Thoracic aorta (tissue), 2 donors: ENCODE results near the gene PCARE. TPM values are rescaled to one million over a fixed set of nuclear protein-coding genes. Genes with fewer than 3 reads are reported as not detected.
"Not testable (repeated sequence)": the region's sequence is repeated elsewhere in the genome, so short reads cannot be mapped to it uniquely, and the experiment has no call there.

ENCODE experiments used
- ATAC-seq: fragments of 150-250 bp; one replicate; pipeline ENCODE4 v1.8.0; 2017; ENCODE audit warnings: low read depth; ENCODE audit not compliant: insufficient number of reproducible peaks, low FRiP score
- DNase-seq: peaks from one replicate; pipeline ENCODE4 v3.0.0-alpha.2; 2020; ENCODE audit warnings: low spot score
- H3K27ac ChIP-seq, 2 donors: fragments of 200-600 bp; sonication (generic); 1 replicate in 1 of 2; 2 replicates in 1 of 2; pipeline ENCODE4 v1.5.1; 2016; ENCODE audit warnings: mild to moderate bottlenecking in 2 of 2, moderate library complexity in 2 of 2
- H3K27me3 ChIP-seq: fragments of 200-600 bp; sonication (generic); replicated peaks from 2 replicates; pipeline ENCODE4 v1.6.0; 2016; ENCODE audit warnings: mild to moderate bottlenecking; ENCODE audit not compliant: insufficient read depth
- H3K36me3 ChIP-seq: fragments of 200-600 bp; sonication (generic); one replicate; pipeline ENCODE4 v1.5.1; 2016
- H3K4me1 ChIP-seq, 2 donors: fragments of 200-600 bp; sonication (generic); 1 replicate in 1 of 2; 2 replicates in 1 of 2; pipeline versions ENCODE4 v1.5.1 to v1.6.0; 2016; ENCODE audit warnings: low read depth in 2 of 2, mild to moderate bottlenecking in 1 of 2; ENCODE audit not compliant: control insufficient read depth in 1 of 2
- H3K4me3 ChIP-seq: fragments of 200-600 bp; sonication (generic); 2 replicates; pipeline ENCODE4 v1.5.1; 2016; ENCODE audit warnings: mild to moderate bottlenecking
- H3K9me3 ChIP-seq: fragments of 200-600 bp; sonication (generic); 2 replicates; pipeline ENCODE4 v1.5.1; 2016
- CTCF ChIP-seq: fragments of 200-600 bp; sonication (generic); IDR thresholded peaks from one replicate; pipeline ENCODE4 v1.5.1; 2019; ENCODE audit warnings: antibody characterized with exemption
- total RNA-seq, 2 donors: library from RNA; depleted of rRNA; stranded (reverse); fragments of >200 nt; gene quantifications; one replicate each; pipeline versions ENCODE4 v1.1.0 to v1.2.3, GENCODE V29; 2016

Gene PCARE
- total RNA-seq, 2 donors from 2014 or later, result not detected

GRCh38 chr2:29096969-29097368, 22.6 kb upstream of the PCARE start:
- Histone ChIP-seq H3K9me3 (no peaks in the 10 kb centered on the region), H3K36me3 (no peaks in the 10 kb centered on the region), H3K27ac (no peak overlapping the region), H3K27me3 (no peaks in the 10 kb centered on the region), H3K4me3 (no peak overlapping the region), H3K4me1 (no peaks in the 10 kb centered on the region)
- no peak for DNase-seq
- TF ChIP-seq CTCF, result no peak
- no peak for ATAC-seq

GRCh38 chr2:29090311-29090710, 16.0 kb upstream of the PCARE start:
- not testable (repeated sequence) for H3K27me3 ChIP-seq, H3K4me3 ChIP-seq, ATAC-seq, H3K36me3 ChIP-seq, H3K27ac ChIP-seq, H3K4me1 ChIP-seq, DNase-seq, H3K9me3 ChIP-seq

- Histone ChIP-seq H3K27me3 (no peaks in the 10 kb centered on the region), H3K4me3 (no peak overlapping the region), H3K27ac (no peak overlapping the region), H3K9me3 (peaks cover 9% of the 10 kb centered on the region), H3K4me1 (no peaks in the 10 kb centered on the region), H3K36me3 (no peaks in the 10 kb centered on the region)
- DNase-seq (no peak), ATAC-seq (no peak)
- no peak for TF ChIP-seq CTCF
These were observed 10.2 kb upstream of the PCARE start for GRCh38 chr2:29084554-29084953.

GRCh38 chr2:29082804-29083495, 8.6 kb upstream of the PCARE start:
- DNase-seq (no peak), ATAC-seq (no peak)
- Histone ChIP-seq H3K9me3 (peaks cover 13% of the 10 kb centered on the region), H3K27ac (no peak overlapping the region), H3K36me3 (no peaks in the 10 kb centered on the region), H3K4me1 (no peaks in the 10 kb centered on the region), H3K27me3 (no peaks in the 10 kb centered on the region), H3K4me3 (no peak overlapping the region)
- TF ChIP-seq CTCF, result no peak

GRCh38 chr2:29080886-29081743, 6.8 kb upstream of the PCARE start:
- Histone ChIP-seq H3K36me3 (no peaks in the 10 kb centered on the region), H3K4me3 (no peak overlapping the region), H3K4me1 (no peaks in the 10 kb centered on the region), H3K9me3 (peaks cover 13% of the 10 kb centered on the region), H3K27ac (no peak overlapping the region), H3K27me3 (no peaks in the 10 kb centered on the region)
- ATAC-seq (no peak), DNase-seq (no peak)
- no peak for TF ChIP-seq CTCF
